IMR-90 (cell line): ENCODE measurements around the gene SLC25A5. TPM values are rescaled to one million over a fixed set of nuclear protein-coding genes. Genes with fewer than 3 reads are reported as not detected.
"Not testable (repeated sequence)": the region's sequence is repeated elsewhere in the genome, so short reads cannot be mapped to it uniquely, and the experiment has no call there.

Experiments
- ATAC-seq: fragments of 200-7000 bp; cut with Tn5 transposase; 2 replicates; pipeline ENCODE4 v1.9.1; 2020; ENCODE audit warnings: low read depth, mild to moderate bottlenecking, moderate library complexity
- BruUV-seq: library from RNA; stranded (reverse); fragments of 400-500 nt; replicated peaks from 2 replicates; lab custom pipeline; 2021; lab: Mats Ljungman, UMichigan
- CTCF ChIA-PET: fragments of 300-600 bp; formaldehyde crosslinking; extraction: SDS; loops from one replicate; lab custom pipeline; 2021; ENCODE audit warnings: antibody characterized with exemption; lab: Yijun Ruan, JAX
- POLR2A ChIA-PET: fragments of 300-600 bp; sonication (Branson Sonifier 250); formaldehyde crosslinking; loops from one replicate; lab custom pipeline; 2022; ENCODE audit warnings: antibody characterized with exemption; ENCODE audit not compliant: unreplicated experiment; lab: Charles Lee
- DNase-seq: peaks from one replicate; pipeline ENCODE4 v3.0.0; 2013
- H2AFZ ChIP-seq: replicated peaks from 2 replicates; pipeline ENCODE3; 2013; ENCODE audit warnings: low read length, mild to moderate bottlenecking; ENCODE audit not compliant: poor library complexity
- H2AK5ac ChIP-seq: 2 replicates; pipeline ENCODE4 v1.6.1; 2013; ENCODE audit warnings: low read depth, low read length, inconsistent platforms
- H2AK9ac ChIP-seq: replicated peaks from 2 replicates; pipeline ENCODE3; 2013; ENCODE audit warnings: mild to moderate bottlenecking, low read depth, low read length, moderate library complexity; ENCODE audit not compliant: poor library complexity
- H2BK120ac ChIP-seq: 2 replicates; pipeline ENCODE4 v1.6.1; 2013; ENCODE audit warnings: low read depth, low read length, inconsistent platforms
- H2BK15ac ChIP-seq: 3 replicates; pipeline ENCODE4 v1.6.1; 2013; ENCODE audit warnings: low read depth, low read length, inconsistent platforms
- H2BK20ac ChIP-seq: 2 replicates; pipeline ENCODE4 v1.6.1; 2013; ENCODE audit warnings: low read depth, mild to moderate bottlenecking, inconsistent platforms, low read length, moderate library complexity
- H2BK5ac ChIP-seq: 2 replicates; pipeline ENCODE4 v1.6.1; 2013; ENCODE audit warnings: mild to moderate bottlenecking, low read depth, low read length, inconsistent platforms; ENCODE audit not compliant: poor library complexity, severe bottlenecking
- H3K14ac ChIP-seq: replicated peaks from 2 replicates; pipeline ENCODE4 v1.6.1; 2013; ENCODE audit warnings: low read depth, low read length, inconsistent platforms
- H3K18ac ChIP-seq: 2 replicates; pipeline ENCODE4 v1.6.1; 2013; ENCODE audit warnings: low read depth, low read length, control low read depth
- H3K23ac ChIP-seq: 2 replicates; pipeline ENCODE4 v1.6.1; 2013; ENCODE audit warnings: low read depth, low read length, inconsistent platforms
- H3K27ac ChIP-seq: 2 replicates; pipeline ENCODE4 v1.5.1; 2013; ENCODE audit warnings: mild to moderate bottlenecking, control low read depth, low read length; ENCODE audit not compliant: insufficient read depth
- H3K27me3 ChIP-seq: 2 replicates; pipeline ENCODE4 v1.6.1; 2013; ENCODE audit warnings: low read length; ENCODE audit not compliant: control insufficient read depth, insufficient read depth
- H3K36me3 ChIP-seq: 2 replicates; pipeline ENCODE4 v1.6.1; 2013; ENCODE audit warnings: low read length, mixed read lengths; ENCODE audit not compliant: control insufficient read depth, insufficient read depth
- H3K4ac ChIP-seq: 2 replicates; pipeline ENCODE4 v1.6.1; 2013; ENCODE audit warnings: low read depth, low read length, inconsistent platforms
- H3K4me1 ChIP-seq: 2 replicates; pipeline ENCODE4 v1.6.1; 2013; ENCODE audit warnings: low read length, mixed read lengths; ENCODE audit not compliant: control insufficient read depth, insufficient read depth
- H3K4me2 ChIP-seq: 2 replicates; pipeline ENCODE4 v1.6.1; 2013; ENCODE audit warnings: low read depth, mild to moderate bottlenecking, control low read depth, low read length, moderate library complexity
- H3K4me3 ChIP-seq: 2 replicates; pipeline ENCODE4 v1.5.1; 2013; ENCODE audit warnings: low read depth, mild to moderate bottlenecking, control low read depth, low read length, moderate library complexity; ENCODE audit not compliant: insufficient read depth
- H3K56ac ChIP-seq: 2 replicates; pipeline ENCODE4 v1.6.1; 2013; ENCODE audit warnings: low read length, inconsistent platforms; ENCODE audit not compliant: insufficient read depth; ENCODE audit errors: extremely low read depth
- H3K79me1 ChIP-seq, 2 experiments: 2 replicates each; pipeline ENCODE4 v1.6.1; 2013; ENCODE audit warnings: low read length in 2 of 2, inconsistent platforms in 1 of 2, low read depth in 1 of 2
- H3K9ac ChIP-seq: 2 replicates; pipeline ENCODE4 v1.6.1; 2013; ENCODE audit warnings: low read depth, low read length, control low read depth
- H3K9me1 ChIP-seq: 2 replicates; pipeline ENCODE4 v1.6.1; 2013; ENCODE audit warnings: low read length, inconsistent platforms; ENCODE audit not compliant: insufficient read depth
- H3K9me3 ChIP-seq: 2 replicates; pipeline ENCODE4 v1.6.1; 2013; ENCODE audit warnings: low read length; ENCODE audit not compliant: control insufficient read depth, insufficient read depth
- H4K20me1 ChIP-seq: 2 replicates; pipeline ENCODE4 v1.6.1; 2013; ENCODE audit warnings: low read length, inconsistent platforms; ENCODE audit not compliant: insufficient read depth
- H4K5ac ChIP-seq: 2 replicates; pipeline ENCODE4 v1.6.1; 2013; ENCODE audit warnings: mild to moderate bottlenecking, low read depth, low read length, control low read depth
- H4K8ac ChIP-seq, 2 experiments: 2 replicates each; pipeline ENCODE4 v1.6.1; 2013; ENCODE audit warnings: low read depth in 2 of 2, low read length in 2 of 2, control low read depth in 1 of 2, inconsistent platforms in 1 of 2
- H4K91ac ChIP-seq: 2 replicates; pipeline ENCODE4 v1.6.1; 2013; ENCODE audit warnings: low read depth, low read length, inconsistent platforms; ENCODE audit not compliant: insufficient read depth
- WGBS, 2 experiments: methylation state at CpG; one replicate each; pipeline versions ENCODE4 v1.1.5 to v1.1.7; 2013; ENCODE audit warnings: missing lambda C conversion rate in 2 of 2; ENCODE audit not compliant: insufficient read length in 1 of 2; ENCODE audit errors: extremely low coverage in 2 of 2; 5-methylcytosine and 5-hydroxymethylcytosine counted together
- dilution Hi-C: fragments of 300-500 bp; cut with HindIII; formaldehyde crosslinking; loops from one replicate; pipeline ENCODE4 v1.14.3; 2018; ENCODE audit warnings: low sequenced_read_pairs; ENCODE audit not compliant: unreplicated experiment
- in situ Hi-C: fragments of 300-500 bp; cut with MboI; formaldehyde crosslinking; loops from 3 replicates; pipeline ENCODE4 v1.14.3; 2019; ENCODE audit warnings: low sequenced_read_pairs, inconsistent platforms, mixed read lengths
- intact Hi-C: fragments of 100-400 bp; cut with micrococcal nuclease; formaldehyde crosslinking; loops from 2 replicates; pipeline ENCODE4 v1.10.0; 2022
- polyA plus RNA-seq, 3 experiments: library from polyadenylated mRNA; depleted of rRNA; stranded (reverse); fragments of >200 nt; gene quantifications; 2 replicates each; pipeline ENCODE4 v1.2.3, GENCODE V29; 2012; ENCODE audit warnings: low replicate concordance in 1 of 3
- total RNA-seq: library from RNA; depleted of rRNA; stranded (reverse); fragments of >200 nt; gene quantifications from 2 replicates; pipeline ENCODE4 v1.2.3, GENCODE V29; 2012

SLC25A5 gene
- total and polyA plus RNA-seq, 2 of the 4 experiments (the other 2 are of a cell fraction) = 216 to 337 TPM

DNA sequence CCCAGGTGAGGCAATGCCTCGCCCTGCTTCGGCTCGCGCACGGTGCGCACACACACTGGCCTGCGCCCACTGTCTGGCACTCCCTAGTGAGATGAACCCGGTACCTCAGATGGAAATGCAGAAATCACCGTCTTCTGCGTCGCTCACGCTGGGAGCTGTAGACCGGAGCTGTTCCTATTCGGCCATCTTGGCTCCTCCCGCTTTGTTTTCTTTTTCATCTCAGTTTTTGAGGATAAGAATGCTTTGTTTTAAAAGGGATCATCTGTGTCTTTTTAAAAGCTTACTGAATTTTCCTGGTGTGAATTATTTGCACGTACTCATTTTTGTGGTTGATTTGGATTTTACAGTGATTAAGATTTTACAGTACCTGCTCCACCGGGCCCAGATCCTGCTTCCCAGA, 26.9 kb upstream of the SLC25A5 start:
- not testable (repeated sequence) for ATAC-seq

More for the DNA sequence above, 26.9 kb upstream of the SLC25A5 start:
- H3K4me3 ChIP-seq, H4K20me1 ChIP-seq, H2AK5ac ChIP-seq, H3K56ac ChIP-seq, DNase-seq, H2BK5ac ChIP-seq, H3K27ac ChIP-seq, POLR2A ChIA-PET, H3K27me3 ChIP-seq, H3K4me2 ChIP-seq, CTCF ChIA-PET, H3K14ac ChIP-seq, H2BK20ac ChIP-seq, H3K79me1 ChIP-seq, dilution Hi-C loops, H3K23ac ChIP-seq, H3K9ac ChIP-seq, H3K18ac ChIP-seq, H2BK15ac ChIP-seq, H3K9me3 ChIP-seq, H3K9me1 ChIP-seq, in situ Hi-C loops, H4K91ac ChIP-seq, intact Hi-C loops, H2AK9ac ChIP-seq, H2BK120ac ChIP-seq, H3K4me1 ChIP-seq, H2AFZ ChIP-seq, H3K36me3 ChIP-seq, H4K8ac ChIP-seq, BruUV-seq, H4K5ac ChIP-seq, H3K4ac ChIP-seq: not testable (repeated sequence)
- no CpG with 5 or more reads among the region's 17 CpGs for WGBS, 2 experiments
